ENCODE data around the gene MFSD12.

Gene MFSD12

DNA sequence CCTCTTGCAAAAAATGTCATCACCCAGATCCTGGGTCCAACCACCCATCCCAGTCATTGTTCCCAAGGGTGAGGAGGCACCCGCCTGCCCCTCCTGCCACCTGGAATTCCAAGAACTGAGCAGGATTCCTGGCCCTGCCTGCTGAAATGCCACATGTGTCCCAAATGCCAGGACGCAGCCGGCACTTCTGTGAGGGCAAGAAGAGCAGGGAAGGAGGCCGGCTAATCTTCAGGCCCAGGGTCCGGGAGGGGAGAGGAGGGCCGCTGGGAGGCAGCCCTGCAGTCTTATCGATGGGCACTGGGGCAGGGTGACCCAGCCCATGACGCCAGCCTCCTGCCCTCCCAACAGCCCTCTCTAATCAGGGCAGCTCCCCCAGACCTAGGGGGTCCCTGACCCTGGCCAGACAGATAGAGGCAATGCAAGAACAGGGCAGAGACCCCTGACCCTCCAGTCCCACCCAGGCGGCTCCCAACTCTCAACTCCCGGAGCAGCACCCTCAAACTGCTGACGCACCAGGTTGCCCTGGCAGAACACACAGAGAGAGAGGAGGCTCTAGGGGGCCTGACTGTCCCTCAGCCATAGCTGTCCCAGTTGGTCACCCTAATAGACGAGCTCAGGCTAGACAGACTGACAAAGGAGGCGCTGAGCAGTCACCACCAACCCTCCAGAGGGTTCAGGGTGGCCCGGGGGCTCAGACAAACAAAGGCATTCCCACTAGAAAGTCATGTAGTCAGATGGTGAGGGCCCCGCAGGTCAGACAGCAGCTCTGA is 1.5 kb downstream of the MFSD12 start:
- DNase-seq (ENCODE audit: low read depth in 2 of 2), result no peak

DNA sequence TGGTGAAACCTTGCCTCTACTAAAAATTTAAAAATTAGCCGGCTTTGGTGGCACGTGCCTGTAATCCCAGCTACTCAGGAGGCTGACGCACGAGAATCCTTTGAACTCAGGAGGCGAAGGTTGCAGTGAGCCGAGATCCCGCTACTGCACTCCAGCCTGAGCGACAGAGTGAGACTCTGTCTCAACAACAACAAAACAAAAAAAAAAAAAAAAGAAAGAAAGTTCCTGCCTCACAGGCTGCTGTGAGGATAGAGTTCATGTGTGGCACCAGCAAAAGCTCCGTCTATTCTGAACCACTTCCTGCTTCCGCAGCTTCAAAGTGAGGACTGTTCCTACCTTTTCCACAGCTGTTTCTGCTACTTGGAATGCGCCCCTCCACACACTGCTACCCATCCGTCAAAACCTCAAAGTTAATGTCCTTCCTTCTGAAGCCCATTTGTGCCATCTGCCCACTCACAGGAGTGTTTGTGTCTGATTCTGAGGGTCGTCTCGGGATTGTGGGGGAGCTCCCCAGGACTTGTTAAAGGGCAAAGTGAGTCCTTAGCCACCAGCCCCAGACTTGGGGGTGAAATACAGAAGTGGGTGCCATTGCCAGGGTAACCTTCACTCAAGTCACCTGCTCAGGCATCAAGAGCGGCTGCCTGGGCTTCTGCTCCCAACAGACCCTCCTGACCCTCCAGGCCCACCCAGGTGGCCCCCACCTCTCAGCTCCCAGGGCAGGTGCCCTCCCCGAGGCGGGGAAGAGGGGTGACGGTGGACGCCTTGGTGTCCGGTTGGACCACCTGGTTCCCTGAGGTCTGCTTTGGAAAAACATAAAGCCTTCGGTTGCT is 2.9 kb downstream of the MFSD12 start:
- no peak for DNase-seq (ENCODE audit: low read depth in 2 of 2)

DNA sequence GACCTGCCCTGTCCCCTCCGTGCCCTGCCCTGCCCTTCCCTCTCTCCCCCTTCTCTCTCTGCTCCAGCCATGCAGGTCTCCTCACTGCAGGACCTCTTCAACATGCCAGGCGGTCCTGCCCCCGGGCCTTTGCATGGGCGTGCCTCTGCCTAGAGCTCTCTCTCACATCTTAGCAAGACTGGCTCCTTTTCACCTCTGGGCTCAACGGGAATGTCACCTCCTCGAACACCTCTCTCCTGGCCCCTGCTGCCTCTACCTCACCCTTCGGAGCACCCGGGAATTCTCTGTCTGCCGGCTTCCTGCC is 5.6 kb downstream of the MFSD12 start:
- no peak for DNase-seq (ENCODE audit: low read depth in 2 of 2)

DNA sequence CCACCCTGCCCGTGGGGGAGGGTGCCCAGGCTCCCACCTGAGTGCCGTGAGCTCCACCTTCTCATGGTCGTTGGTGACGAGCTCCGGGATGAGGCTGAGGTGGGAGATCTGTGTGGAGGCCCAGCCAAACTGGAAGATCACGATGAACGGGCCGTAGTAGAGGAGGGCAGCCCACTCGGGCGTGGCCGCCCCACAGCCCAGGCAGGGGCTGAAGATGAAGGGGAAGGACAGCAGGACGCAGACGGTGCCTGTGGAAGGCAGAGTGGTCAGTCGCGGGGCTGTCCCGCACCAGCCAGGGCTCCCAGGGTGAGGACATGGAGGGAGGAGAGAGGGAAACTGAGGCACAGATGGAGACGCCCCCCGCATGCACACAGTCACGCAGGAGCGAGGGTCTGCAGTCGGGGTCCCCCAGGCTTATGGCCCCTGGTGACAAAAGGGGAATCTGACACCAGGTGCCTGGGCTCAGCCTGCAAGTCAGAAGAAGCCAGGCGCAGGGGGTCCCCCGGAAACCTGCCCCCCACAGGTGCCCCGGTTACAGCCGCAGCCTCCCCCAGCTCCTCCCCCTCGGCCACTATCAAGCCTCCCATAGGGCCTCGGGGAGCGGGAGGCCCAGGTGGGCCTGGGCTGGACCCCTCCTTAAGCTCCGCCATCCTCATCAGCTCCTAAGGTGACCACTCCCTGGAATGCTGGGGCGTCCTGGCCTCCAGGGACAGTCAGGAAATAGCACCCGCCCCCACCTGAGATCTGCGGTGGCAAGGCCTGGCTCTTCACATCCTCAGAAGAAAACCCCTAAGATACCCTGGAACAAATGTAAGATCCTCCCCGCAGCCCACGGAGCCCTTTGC is 6.2 kb downstream of the MFSD12 start:
- no peak for DNase-seq (ENCODE audit: low read depth in 2 of 2)

DNA sequence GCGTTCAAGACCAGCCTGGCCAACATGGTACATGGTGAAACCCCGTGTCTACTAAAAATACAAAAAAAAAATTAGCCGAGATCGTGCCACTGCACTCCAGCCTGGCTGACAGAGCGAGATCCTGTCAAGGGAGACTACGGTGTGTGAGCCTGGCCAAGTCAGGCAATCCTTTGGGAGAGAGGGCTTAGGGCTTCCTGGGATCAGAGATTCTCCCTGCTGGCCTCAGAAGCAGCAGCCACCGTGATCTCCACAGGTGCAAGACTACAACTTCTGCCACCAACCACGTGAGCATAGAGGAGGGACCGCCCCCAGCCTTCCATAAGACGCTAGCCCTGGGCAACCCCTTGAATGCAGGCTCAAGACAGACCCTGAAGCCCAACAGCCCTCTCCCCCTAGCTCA is 7.6 kb downstream of the MFSD12 start:
- no peak for DNase-seq (ENCODE audit: low read depth in 2 of 2)

DNA sequence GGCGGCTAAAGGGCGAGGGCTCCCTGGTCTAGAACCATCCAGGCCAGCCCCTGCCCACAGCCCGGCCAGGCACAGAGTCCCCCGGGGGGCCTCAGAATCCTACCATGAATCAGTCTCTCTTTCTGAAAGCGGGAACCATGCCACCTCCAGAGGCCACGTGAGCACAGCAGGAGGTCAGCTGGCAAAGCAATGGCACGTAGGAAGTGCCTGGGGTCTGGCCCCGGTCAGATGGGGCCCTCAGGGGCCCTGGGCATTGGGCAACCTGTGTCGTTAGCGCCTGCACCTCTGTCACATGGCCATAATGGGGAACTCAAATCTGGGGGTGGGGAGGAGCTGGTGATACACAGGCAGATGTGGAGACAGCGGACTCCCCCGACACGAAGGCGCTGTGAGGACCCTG is 8.8 kb downstream of the MFSD12 start:
- DNase-seq (ENCODE audit: low read depth in 2 of 2), result no peak

DNA sequence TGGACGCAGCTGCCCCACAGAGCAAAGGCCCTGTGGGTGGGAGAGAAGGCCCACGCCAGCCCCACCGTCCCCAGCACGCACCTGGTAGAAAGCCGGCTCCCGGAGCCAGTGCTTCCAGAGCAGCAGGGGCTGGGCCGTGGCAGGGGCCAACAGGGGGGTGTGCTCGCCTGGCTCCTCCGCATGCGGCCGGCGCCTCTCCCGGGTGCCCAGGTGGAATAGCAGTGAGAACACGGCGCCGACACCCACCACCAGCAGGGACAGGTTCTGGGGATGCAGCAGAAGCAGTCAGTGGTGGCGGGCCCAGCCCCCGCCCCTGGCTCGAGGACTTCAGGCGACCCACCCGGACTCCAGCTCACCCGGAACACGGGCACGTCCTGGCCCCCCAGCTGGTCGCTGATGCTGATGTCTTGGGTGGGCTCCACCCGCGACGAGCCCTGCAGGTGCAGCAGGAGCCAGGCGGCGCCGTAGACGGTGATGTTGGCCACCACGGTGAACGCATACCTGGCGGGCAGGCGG is 9.6 kb downstream of the MFSD12 start:
- DNase-seq (ENCODE audit: low read depth in 2 of 2), result no peak

DNA sequence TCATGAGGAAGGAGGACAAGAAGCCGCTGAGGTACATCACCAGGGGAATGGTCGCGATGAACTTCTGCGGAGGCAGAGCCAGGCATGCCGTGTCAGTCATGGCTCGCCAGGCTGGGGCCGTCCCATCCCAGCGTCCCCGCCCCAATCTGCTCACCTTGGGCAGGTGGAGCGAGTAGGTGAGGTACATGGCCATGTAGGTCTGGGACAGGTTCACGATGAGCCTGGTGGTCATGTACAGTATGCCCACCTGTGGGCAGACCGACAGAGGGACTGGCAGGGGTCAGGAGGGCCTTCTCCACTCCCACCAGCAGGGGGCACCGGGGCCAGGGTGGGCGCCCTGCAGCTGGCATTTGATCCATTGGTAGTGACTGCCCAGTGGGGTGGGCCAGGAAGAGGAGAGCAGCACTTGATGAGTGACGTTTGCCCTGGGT is 10.1 kb downstream of the MFSD12 start:
- DNase-seq (ENCODE audit: low read depth in 2 of 2), result no peak

DNA sequence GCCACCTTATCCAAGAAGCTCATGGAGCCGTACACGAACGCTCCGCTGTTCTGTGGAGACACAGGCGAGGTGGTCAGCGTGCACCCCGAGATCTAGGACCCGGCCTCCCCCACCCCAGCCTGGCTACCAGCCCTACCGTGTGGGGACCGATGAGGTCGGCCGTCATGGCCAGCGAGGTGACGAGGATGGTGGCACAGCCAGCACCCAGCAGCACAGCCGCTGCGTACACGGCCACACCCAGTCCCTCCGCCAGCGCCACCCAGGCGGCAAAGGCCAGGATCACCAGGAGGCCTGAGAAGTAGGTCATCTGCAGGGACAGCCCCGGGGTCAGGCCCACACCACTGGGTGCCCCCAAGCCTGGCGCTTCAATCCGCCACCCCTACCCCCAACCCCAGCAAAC is 11.3 kb downstream of the MFSD12 start:
- DNase-seq (ENCODE audit: low read depth in 2 of 2), result no peak

DNA sequence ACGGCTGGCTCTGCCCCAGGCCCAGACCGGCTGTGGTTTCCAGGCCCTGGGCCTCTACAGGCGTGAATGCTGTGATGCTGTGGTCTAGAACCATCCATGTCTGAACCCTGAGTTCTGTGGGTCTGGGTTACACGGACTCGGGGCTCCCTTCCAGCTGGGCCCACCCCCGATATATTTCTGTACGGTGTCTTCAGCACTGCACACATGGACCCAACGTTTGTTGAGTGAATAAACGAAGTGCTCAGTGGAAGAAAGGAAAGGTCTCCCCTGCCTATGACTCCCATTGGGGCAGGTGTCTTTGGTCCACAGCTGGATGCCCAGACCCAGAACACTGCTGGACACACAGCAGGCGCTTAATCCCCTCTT is 11.7 kb downstream of the MFSD12 start:
- no peak for DNase-seq (ENCODE audit: low read depth in 2 of 2)

DNA sequence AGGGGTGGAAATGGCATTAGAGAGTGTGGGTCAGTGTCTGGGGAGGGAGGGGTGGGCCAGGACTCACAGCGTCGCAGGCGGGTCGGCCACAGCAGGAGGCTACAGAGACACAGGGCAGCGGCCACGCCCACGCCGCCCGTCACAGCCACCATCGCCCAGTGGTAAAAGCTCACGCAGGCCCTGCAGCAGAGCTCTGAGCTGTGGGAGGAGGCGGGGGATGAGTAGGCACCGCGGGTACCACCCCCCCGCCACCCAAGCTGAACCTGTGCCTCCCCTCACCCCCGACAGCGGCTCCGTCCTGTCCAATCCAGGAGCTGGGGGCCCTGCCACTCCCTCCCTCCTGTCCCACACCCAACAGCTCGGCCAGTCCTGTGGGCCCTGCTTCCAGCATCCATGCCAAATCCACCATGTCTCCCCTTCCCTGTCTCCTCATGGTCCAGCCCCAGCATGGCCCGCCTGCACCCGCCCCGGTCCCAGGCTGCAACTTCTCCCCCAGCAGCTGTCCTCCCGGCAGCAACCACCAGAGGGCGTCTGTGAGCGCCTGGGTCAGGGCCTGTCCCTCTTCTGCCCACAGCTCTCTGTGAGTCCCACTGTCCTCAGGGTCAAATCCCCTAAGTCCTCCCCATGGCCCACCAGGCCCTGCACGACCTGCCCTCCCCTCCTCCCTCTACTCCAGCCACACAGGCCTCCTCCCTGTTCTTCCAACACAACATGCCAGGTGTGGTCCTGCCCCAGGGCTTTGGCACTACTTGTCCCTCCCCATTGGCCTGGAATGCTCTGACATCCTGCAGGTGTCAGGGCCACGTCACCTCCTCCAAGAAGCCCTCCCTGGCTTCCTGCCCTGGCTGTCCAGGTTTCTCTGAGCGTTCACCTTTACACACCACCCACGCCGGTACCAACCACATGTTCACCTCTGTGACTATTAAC is 12.4 kb downstream of the MFSD12 start:
- peak; percentile 60 to 66 for DNase-seq (ENCODE audit: low read depth in 2 of 2)

DNA sequence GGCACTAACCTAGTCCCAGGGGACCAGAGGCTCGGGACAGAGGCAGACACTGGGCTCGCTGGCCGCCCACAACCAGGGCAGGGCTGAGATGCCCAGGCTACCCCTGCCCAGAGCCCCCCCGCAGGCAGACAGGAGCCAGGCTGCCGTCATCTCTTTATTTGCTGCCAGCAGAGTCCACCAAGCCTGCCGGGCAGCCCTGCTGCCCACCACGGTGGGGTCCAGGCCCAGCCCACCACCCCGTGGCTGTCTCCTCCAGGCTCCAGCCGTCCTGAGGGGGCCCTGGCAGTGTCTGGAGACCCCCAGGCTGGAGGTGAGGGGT is 13.4 kb downstream of the MFSD12 start:
- DNase-seq (ENCODE audit: low read depth in 2 of 2), result no peak

DNA sequence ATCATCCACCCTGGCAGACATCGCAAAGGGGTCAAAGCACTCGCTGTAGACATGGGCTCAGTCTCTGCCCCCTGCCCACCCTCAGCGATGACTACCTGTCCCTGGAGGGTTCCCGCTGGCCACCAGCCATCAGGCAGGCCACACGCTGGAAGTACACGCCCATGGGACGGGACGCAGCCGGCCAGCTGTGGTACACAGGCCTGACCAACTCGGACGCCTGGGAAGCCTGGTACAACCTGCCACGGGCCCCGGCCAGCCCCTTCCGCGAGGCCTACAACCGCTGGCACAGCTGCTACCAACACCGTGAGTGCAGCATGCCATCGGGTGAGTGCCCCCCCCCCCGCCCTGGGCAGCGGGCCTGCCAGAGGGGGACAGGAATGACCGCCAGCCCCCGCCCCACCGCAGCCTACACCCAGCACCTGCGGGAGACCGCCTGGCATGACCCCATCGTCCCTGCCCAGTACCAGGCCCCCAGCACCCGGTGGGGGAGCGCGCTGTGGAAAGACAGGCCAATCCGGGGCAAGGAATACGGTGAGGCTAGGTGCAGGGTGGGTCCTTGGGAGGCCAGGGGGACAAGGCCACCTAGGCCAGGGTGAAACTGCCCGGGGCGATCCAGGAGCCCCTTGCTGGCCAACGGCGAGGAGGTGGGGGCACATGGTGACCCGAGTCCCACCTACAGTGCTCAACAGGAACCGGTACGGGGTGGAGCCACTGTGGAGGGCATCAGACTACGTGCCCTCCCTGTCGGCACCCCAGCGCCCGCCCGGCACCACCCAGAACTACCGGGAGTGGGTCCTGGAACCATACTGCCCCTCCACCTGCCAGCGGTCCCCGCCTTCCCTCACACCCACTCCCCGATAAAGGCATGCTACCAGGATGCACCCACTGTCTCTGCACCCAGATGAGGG is 14.0 kb downstream of the MFSD12 start:
- no peak for DNase-seq (ENCODE audit: low read depth in 2 of 2)

DNA sequence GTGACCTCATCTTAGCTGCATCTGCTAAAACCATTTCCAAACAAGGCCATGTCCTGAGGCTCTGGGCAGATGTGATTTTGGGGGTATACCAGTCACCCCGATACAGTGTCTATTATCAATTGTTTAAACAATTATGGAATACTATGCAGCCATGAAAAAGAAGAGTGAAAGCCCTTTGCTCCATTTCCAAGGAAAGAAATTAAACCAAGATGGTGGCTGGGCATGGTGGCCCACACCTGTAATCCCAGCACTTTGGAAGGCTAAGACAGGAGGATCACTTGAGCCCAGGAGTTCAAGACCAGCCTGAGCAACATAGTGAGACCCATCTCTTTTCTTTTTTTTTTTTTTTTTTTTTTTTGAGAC is 17.6 kb downstream of the MFSD12 start:
- DNase-seq (ENCODE audit: low read depth in 2 of 2), result no peak

DNA sequence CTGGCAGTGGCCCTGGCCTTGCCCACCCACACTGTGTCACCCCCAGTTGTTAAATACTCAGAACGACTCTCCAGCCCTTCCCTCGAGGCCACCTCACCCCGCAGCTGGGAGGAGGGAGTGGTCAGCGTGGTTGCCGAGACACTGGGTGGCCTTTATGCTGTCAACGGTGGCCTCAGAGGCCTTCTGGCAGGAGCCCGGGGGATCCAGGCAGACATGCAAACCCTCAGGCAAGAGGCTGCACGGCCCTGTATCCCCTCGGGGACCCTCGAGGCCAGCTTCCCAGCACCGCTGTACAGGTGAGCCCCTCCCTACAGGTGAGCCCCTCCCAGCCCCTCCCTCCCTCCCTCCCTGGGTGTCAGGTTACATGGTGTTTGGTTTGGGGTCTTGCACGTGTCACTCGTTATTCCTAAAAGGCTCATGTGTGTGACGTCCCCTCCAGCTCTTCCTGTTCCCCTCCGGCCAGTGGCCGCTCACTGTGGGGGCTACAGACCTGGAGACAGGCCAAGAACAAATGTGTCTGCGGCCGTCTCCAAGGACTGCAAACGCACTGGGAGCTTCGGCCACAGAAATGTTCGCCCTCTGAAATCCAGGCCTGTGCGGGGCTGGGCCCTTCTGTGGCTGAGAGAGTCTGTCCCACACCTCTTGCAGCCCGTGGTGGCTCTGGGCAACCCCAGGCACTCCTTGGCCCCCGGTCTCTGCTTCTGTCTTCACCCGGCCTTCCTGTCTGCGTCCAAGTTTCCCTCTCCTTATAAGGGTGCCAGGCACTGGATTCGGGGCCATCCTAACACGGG is 18.2 kb downstream of the MFSD12 start, which contains the start of gene TEKTIP1:
TSS of gene TEKTIP1 (plus strand) at position 210 of the 791 bp plus-strand sequence. CDS start at position 214, 4 bp downstream.
- no peak for DNase-seq (ENCODE audit: low read depth in 2 of 2)

DNA sequence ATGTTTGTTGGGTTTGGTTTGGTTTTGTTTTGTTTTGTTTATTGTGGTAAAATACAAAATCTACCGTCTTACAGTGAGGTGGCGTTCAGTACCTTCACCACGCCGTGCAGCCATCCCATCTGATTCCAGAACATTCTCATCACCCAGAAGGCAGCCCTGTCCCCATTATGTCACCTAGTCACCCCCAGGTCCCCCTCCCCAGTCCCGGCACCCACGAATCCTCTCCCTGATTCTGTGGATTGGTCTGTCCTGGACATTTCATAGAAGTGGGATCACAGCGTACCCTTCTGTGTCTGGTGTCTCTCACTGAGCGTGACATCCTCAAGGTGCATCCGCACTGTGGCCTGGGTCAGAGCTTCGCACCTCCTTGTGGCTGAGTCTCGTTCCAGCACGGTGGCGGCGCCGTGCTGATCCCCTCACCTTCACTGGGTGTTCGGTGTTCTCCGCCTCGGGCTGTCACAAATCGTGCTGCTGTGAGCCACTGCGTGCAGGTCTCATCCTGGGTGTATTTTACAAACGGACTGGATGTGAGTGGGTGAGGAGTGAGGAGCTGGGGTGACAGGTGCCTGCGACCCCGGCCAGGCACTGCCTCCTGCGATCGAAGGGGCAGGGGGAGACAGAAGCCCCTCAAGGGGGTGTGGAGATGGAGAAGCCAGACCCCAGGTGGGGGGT is 19.0 kb downstream of the MFSD12 start:
- DNase-seq (ENCODE audit: low read depth in 2 of 2), result no peak

DNA sequence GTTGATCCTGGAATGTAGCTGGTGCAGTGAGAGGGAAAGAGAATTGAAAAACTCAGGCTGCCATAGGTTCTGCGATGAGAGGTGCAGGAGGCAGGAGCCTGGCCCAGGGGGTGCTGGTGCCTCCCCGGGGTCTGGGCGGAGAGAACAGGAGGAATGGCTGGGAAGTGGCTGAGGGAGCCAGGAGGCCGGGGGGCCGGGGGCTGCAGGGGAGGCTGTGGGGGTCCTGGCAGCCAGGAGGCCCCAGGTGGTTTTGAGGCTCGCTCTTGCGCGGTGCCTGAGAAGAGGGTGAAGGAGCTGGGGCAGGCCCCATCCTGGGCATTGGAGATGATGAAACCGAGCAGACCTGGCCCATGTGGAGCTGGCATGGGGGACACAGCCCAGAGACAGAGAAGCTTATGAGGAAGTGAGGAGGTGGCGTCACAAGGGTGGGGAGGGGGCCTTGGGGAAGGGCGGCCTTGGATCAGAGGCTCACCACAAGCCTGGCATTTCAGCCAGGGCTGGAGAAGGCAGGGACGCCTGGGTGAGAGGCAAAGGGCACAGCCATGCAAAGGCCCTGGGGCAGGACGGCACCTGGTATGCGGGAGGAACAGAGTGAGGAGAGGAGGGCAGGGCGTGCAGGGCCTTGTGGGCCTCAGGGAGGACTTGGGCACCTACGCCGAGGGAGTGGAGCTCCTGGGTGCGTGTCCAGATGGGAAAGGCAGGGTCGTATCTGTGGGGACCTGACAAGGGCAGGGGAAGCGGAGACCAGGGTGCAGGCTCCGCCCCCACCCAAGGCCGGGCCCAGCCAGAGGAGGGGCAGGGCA is 19.7 kb downstream of the MFSD12 start:
- no peak for DNase-seq (ENCODE audit: low read depth in 2 of 2)

DNA sequence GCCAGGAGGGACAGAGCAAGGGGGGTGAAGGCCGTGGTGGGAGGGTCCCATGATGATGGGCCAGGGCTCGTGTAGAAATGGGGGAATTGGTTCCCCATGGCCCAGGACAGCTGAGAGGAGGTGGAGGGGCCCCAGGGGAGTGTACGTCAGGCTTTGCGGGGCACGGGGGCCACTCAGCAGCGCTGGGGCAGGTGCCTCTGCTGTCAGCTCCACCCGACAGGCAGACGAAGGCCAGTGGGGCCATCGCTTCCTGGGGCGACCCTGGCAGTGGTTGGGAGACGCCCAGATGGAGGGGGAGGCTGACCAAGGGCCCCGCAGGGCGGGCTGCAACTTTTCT is 20.3 kb downstream of the MFSD12 start:
- DNase-seq (ENCODE audit: low read depth in 2 of 2), result no peak
